ENCODE measurements around the gene VMO1. TPM values are rescaled to one million over a fixed set of nuclear protein-coding genes. Genes with fewer than 3 reads are reported as not detected.
A peak's percentile ranks its signal among the peaks of the same experiment; 100 is the strongest.

VMO1 gene
- total RNA-seq, 1 experiment from 2014 or later, result 0.54 TPM

- Histone ChIP-seq H3K27me3 (replicated peaks; ENCODE audit: control insufficient read depth, insufficient read depth, low read length) (no peaks in the 10 kb centered on the region), H3K4me1 (peaks cover 31% of the 10 kb centered on the region), H3K9me3 (no peaks in the 10 kb centered on the region), H3K4me3 (ENCODE audit: low read depth, low read length) (no peak overlapping the region), H3K36me3 (ENCODE audit: control insufficient read depth, insufficient read depth, low read length) (no peaks in the 10 kb centered on the region)
- TF ChIP-seq CTCF (IDR thresholded peaks at IDR 0.05; ENCODE audit: insufficient read depth in 1 of 2, low read depth in 1 of 2, low read length in 1 of 2, severe bottlenecking in 1 of 2, unreplicated experiment in 1 of 2), result no peak
- DNase-seq, result peak in 1 of 2 experiments; percentile 61
- no peaks in the 10 kb centered on the region for H3K9me3 Mint-ChIP-seq (ENCODE audit: unreplicated experiment)
- peaks cover 6% of the 10 kb centered on the region for H3K4me1 Mint-ChIP-seq (ENCODE audit: low read depth, unreplicated experiment)
- CTCF ChIA-PET, result interaction anchor here (3.1 kb wide), 1 partner anchor 9 kb away, joined by 29 read pairs; the partner anchor contains the start of gene GLTPD2
- no peaks in the 10 kb centered on the region for H3K27me3 Mint-ChIP-seq (ENCODE audit: insufficient read depth, unreplicated experiment)
- peaks cover 5% of the 10 kb centered on the region for H3K36me3 Mint-ChIP-seq (ENCODE audit: insufficient read depth, unreplicated experiment)
- H3K4me3 Mint-ChIP-seq (ENCODE audit: unreplicated experiment), result no peak overlapping the region
- intact Hi-C loops (cut with micrococcal nuclease; ENCODE audit: unreplicated experiment), result no loop called here
- peak overlapping the region; percentile 32 for H3K27ac Mint-ChIP-seq (ENCODE audit: unreplicated experiment)
- no TSS peak for BruUV-seq (replicated peaks)
- POLR2A ChIA-PET, result interaction anchor here (0.6 kb wide), 2 partner anchors 16 to 45 kb away, joined by 3 to 10 read pairs; partner anchors contain the start of gene PSMB6
Observed at GRCh38 chr17:4780325-4780955, 5.7 kb downstream of the VMO1 start.

GRCh38 chr17:4777969-4778760 is 8.0 kb downstream of the VMO1 start:
- H3K9me3 ChIP-seq, result no peaks in the 10 kb centered on the region
- H3K4me1 ChIP-seq, result peaks cover 31% of the 10 kb centered on the region
- TF ChIP-seq CTCF (IDR thresholded peaks at IDR 0.05; ENCODE audit: insufficient read depth in 1 of 2, low read depth in 1 of 2, low read length in 1 of 2, severe bottlenecking in 1 of 2, unreplicated experiment in 1 of 2), result no peak
- intact Hi-C loops (cut with micrococcal nuclease; ENCODE audit: unreplicated experiment), result loop anchor here (1.0 kb wide), 1 partner anchor 10 kb away; the partner anchor contains the start of gene GLTPD2
- DNase-seq, result peak; percentile 75 to 82
- CTCF ChIA-PET, result interaction anchor here (3.1 kb wide), 1 partner anchor 12 kb away, joined by 29 read pairs; the partner anchor contains the start of gene GLTPD2
- Mint-ChIP-seq H3K36me3 (ENCODE audit: insufficient read depth, unreplicated experiment) (peaks cover 5% of the 10 kb centered on the region), H3K27me3 (ENCODE audit: insufficient read depth, unreplicated experiment) (no peaks in the 10 kb centered on the region), H3K4me3 (ENCODE audit: unreplicated experiment) (peak overlapping the region; percentile 55), H3K4me1 (ENCODE audit: low read depth, unreplicated experiment) (peaks cover 14% of the 10 kb centered on the region), H3K9me3 (ENCODE audit: unreplicated experiment) (no peaks in the 10 kb centered on the region), H3K27ac (ENCODE audit: unreplicated experiment) (peak overlapping the region; percentile 94)
- H3K27me3 ChIP-seq (replicated peaks; ENCODE audit: control insufficient read depth, insufficient read depth, low read length), result no peaks in the 10 kb centered on the region
- H3K36me3 ChIP-seq (ENCODE audit: control insufficient read depth, insufficient read depth, low read length), result no peaks in the 10 kb centered on the region
- POLR2A ChIA-PET, result interaction anchor here (0.7 to 1.3 kb wide), 2 partner anchors 18 to 42 kb away, joined by 3 read pairs; partner anchors contain the start of gene PSMB6
- BruUV-seq (replicated peaks), result TSS peak; percentile 97
- no peak overlapping the region for H3K4me3 ChIP-seq (ENCODE audit: low read depth, low read length)

- Mint-ChIP-seq H3K4me3 (ENCODE audit: unreplicated experiment) (peak overlapping the region; percentile 52), H3K27me3 (ENCODE audit: insufficient read depth, unreplicated experiment) (no peaks in the 10 kb centered on the region), H3K9me3 (ENCODE audit: unreplicated experiment) (no peaks in the 10 kb centered on the region), H3K36me3 (ENCODE audit: insufficient read depth, unreplicated experiment) (no peaks in the 10 kb centered on the region), H3K27ac (ENCODE audit: unreplicated experiment) (peak overlapping the region; percentile 77), H3K4me1 (ENCODE audit: low read depth, unreplicated experiment) (peaks cover 16% of the 10 kb centered on the region)
- DNase-seq, result no peak
- TF ChIP-seq CTCF (IDR thresholded peaks at IDR 0.05; ENCODE audit: insufficient read depth in 1 of 2, low read depth in 1 of 2, low read length in 1 of 2, severe bottlenecking in 1 of 2, unreplicated experiment in 1 of 2), result no peak
- no peaks in the 10 kb centered on the region for H3K27me3 ChIP-seq (replicated peaks; ENCODE audit: control insufficient read depth, insufficient read depth, low read length)
- ChIA-PET POLR2A (interaction anchor here (0.6 to 1.0 kb wide), 2 partner anchors 18 to 52 kb away, joined by 3 to 14 read pairs; no protein-coding TSS in a partner anchor), CTCF (interaction anchor here (1.1 kb wide), 1 partner anchor 17 kb away, joined by 4 read pairs; the partner anchor contains the start of gene GLTPD2)
- H3K9me3 ChIP-seq, result no peaks in the 10 kb centered on the region
- intact Hi-C loops (cut with micrococcal nuclease; ENCODE audit: unreplicated experiment), result no loop called here
- BruUV-seq (replicated peaks), result TSS peak; percentile 70
- H3K4me1 ChIP-seq, result peaks cover 12% of the 10 kb centered on the region
- no peaks in the 10 kb centered on the region for H3K36me3 ChIP-seq (ENCODE audit: control insufficient read depth, insufficient read depth, low read length)
- peak overlapping the region; percentile 8; the same call in 1 of the 2 replicates for H3K4me3 ChIP-seq (ENCODE audit: low read depth, low read length)
Observed at GRCh38 chr17:4772235-4772613, 13.9 kb downstream of the VMO1 start.
